GM19099 (cell line): ENCODE measurements around the gene MAL.

Experiments
- POLR2A ChIP-seq: IDR thresholded peaks from 3 replicates; pipeline ENCODE4 v1.6.1; 2011; ENCODE audit warnings: low read depth; ENCODE audit not compliant: insufficient read length; ENCODE audit errors: extremely low read depth

The MAL gene

DNA sequence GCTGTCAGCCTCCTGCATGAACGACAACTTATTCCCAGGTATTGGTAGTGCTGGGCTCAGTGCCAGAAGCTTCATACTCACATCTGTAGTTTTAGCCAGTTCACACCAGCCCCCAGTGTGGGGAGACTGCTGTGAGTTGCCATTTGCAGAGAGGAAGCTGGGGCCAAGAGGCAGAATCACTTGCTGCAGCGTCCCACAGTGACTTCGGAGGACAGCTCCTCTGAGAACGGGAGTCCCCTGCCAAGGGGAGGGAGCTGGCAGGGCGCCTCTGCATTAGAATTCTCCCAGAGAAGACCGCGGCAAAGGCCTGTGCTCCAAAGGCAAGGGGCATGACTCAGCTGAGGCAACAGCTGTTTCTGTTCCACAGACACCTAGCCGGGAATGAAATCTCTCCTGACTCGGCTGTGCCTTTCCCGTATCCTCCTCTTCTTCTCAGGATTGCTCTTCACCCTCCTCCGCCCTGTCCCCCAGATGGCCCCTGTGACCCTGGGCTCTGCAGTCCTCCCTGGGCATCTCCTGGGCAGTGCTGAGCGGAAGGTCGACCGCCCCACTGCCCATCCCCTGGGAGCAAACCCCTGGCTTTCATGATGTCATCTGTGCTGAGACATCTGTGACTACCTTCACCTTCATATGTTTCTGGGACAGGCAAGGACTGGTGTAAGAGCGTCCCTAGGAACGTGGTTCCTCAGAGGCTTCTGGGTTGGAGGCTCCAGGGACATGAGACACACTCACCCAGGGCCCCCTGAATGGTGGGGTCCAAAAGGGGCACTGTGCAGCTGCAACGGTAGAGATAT is 18.0 kb downstream of the MAL start:
- TF ChIP-seq POLR2A = no peak

DNA sequence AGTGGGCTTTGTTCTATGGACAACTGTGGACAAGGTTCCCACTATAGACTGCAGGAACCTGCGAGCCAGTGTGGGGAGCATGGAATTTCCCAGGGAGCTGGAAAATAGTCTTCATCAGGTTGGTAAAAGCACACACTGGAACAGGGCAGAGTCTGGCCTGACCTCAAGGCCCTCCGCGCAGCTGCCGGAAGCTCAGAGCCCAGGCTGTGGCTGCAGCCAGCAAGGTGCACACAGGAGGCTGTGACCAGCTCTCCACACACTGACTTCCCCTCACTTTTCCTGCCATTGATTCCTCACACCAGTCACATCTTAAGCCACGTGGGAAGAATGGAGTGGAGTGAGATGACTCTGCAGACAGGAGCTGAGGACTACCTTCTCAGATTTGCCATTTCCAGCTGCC is 19.1 kb downstream of the MAL start:
- TF ChIP-seq POLR2A = no peak

DNA sequence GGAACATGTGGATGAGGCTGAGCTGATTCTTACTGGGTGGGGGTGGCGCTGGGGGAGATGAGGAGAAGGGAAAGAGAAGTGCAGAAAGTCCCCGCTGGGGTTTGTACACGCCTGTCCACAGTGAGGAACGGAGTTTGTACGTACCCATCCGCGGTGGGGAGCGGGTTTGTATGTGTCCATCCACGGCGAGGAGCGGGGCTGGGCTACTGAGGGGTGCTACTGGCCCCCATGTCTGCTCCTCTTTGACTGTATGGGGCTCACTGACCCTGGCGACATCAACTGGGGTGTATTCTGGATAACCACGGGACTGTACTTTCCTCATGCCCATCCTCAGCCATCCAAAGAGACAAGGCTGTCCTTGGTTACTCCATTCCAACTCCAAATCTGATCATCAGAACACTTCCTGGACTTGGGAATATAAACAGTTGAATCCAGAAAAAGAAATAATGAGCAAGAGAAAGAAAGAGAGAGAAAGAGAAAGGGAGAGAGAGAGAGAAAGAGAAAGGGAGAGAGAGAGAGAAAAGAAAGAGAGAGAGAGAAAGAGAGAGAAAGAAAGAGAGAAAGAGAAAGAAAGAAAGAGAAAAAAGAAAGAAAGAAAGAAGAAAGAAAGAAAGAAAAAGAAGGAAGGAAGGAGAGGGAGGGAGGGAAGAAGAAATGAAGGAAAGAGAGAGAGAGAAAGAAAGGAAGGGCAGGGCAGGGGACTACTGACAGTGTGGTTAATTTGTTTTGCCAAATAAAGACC is 21.0 kb downstream of the MAL start:
- no peak for TF ChIP-seq POLR2A

DNA sequence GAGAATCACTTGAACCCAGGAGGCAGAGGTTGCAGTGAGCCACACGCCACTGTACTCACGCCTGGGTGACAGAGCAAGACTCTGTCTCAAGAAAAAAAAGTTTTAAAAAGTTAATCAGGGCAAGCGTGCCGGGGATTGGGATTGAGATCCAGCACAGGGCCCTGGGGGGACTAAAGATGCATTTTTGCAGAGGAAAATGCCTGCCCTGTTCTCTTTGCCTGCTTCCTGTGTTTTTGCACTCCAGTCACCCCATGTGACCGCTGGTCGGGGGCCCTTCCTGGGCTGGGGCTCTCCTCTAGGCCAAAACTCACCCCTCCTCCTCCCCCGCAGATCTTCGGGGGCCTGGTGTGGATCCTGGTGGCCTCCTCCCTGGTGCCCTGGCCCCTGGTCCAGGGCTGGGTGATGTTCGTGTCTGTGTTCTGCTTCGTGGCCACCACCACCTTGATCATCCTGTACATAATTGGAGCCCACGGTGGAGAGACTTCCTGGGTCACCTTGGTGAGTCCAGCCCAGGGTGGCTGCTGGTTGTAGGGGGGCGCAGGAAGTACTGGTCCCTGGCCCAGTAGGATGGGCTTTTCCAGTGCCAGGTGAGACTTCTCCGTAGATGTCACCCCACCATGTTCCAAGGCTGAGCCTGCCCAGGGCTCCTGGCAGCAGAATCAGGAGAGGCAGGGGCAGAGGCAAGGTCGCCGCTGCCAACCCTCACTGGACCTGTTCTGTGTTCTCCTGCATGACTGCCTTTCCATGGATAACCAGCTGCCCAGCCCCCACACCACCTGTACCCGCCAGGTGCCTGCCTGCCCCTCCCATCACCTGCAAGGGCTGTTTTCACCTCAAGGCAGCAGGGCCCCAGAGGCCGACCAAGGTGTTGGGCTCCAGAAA is 22.4 kb downstream of the MAL start:
- no peak for TF ChIP-seq POLR2A

GRCh38 chr2:95048825-95049682 is 23.5 kb downstream of the MAL start:
- TF ChIP-seq POLR2A = no peak

GRCh38 chr2:95049683-95049955 is 24.1 kb downstream of the MAL start:
- no peak for TF ChIP-seq POLR2A

DNA sequence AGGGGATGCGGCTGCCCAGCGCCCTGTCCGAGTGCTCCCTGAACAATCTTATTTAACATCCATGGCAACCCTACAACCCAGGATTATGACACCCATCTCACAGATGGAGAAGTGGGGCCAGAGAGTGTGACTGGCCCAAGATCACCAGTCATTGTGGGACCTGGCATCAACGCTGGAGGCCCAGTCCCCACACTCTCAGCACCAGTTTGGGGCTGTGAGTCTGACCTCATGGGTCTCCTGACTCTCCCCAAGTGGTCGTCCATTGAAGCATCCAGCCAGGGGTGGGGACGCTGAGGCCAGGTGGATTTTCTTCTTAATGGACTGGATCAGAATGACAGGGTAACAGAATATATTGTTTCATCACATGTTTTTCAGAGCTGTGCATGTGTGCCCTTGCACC is 24.5 kb downstream of the MAL start:
- no peak for TF ChIP-seq POLR2A

DNA sequence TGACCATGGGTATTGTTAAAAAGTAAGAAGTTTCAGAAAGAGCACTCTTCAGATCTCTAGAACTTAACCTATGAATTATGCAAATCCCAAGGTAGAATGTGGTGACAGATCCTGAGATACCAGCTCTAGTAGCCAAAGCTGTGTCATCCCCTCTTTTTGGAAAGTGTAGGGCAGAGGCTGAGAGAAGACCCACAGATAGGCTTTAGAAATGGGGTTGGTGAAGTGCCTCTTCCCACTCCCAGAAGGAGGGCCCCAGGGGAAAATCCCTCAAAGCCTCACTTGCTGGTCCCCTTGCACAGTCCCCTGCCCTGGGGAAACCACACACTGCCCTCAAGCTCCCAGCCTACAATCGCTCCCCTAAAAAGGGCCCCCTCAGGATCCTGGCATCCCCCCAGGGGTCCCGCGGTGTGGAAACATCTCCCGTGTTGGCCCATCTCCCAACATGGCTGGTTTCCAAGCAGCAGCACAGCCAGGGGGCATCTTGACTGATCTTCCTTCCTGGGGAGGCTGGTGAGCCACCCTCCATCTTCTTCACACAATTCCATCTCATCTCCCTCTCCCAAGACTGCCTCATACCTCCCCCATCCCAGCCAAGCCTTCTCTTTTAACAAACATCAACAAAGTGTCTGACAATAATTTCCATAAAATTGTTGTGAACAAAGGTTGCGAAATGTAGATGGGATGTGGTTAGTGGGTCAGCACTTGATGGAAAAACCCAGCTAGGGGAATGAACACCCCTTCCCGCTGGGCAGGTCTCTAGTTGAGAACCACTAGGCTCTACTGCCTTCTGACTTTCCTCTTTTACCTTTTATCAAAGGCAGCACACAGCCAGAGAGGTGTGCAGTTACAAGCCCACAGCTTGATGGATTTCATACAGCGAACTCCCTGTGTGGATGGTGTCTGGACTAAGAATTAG is 25.1 kb downstream of the MAL start:
- no peak for TF ChIP-seq POLR2A

GRCh38 chr2:95051626-95052025 is 26.1 kb downstream of the MAL start:
- no peak for TF ChIP-seq POLR2A

DNA sequence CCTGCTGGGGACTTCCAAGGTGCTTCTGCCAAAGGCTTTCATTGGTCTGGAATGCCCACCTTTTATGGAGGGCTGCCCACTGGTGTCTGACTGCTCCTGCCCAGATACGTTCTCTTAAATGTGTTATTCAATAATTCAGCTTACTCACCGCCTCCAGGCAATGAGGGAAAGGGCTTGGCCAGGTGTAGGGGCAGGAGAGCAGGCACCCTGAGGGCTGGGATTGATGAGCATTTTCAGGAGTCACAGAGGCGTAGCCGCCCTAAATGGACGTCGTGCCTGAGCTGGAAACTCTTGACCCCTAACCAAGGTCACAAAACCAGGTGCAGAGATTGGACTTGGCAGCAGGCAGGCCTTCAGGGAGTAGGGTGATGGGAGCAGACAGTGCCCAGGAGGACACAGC is 26.8 kb downstream of the MAL start:
- no peak for TF ChIP-seq POLR2A

DNA sequence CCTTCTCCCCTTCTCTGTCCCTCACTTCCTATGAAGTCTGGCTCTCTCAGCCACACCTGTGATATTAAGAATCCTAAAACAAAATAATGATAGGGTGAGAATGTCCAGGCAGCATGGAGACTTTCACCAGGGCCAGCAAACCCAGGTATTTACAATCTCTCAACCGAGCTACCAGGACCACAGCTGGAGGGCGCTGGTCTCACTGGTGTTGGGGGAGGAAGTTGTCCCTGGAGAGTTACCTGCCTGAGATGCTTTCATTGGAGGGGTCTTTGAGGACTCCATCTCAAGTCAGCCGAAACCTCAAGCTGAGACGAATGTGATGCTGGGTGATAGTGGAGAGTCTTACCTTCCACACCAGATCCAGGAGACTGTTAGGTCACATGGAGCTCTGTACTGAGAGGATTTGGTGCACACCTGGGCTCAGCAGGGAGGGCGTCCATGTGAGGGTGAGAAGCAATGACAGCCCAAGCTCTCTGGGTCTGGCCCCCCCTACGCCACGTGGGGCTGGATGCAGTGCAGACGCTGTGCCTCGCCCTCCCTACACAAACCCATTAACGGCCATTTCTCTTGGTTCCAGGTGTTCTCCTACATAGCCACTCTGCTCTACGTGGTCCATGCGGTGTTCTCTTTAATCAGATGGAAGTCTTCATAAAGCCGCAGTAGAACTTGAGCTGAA is 27.4 kb downstream of the MAL start:
- TF ChIP-seq POLR2A = no peak

- TF ChIP-seq POLR2A = no peak
Observed at GRCh38 chr2:95053543-95053942, 28.0 kb downstream of the MAL start.

GRCh38 chr2:95054016-95054415 is 28.5 kb downstream of the MAL start:
- TF ChIP-seq POLR2A = no peak
